Glutamatergic neuron (in vitro differentiated cells): ENCODE results near the gene DLG2. TPM values are rescaled to one million over a fixed set of nuclear protein-coding genes. Genes with fewer than 3 reads are reported as not detected.

Source experiments
- DNase-seq: peaks from one replicate; pipeline ENCODE4 v3.0.0; 2022
- H3K27ac Mint-ChIP-seq: one replicate; pipeline ENCODE4 v1.8.0; 2020; ENCODE audit warnings: mild to moderate bottlenecking, mixed read lengths, inconsistent platforms; ENCODE audit not compliant: unreplicated experiment
- H3K27me3 Mint-ChIP-seq: one replicate; pipeline ENCODE4 v1.8.0; 2020; ENCODE audit warnings: mild to moderate bottlenecking, moderate library complexity, mixed read lengths, inconsistent platforms; ENCODE audit not compliant: unreplicated experiment
- H3K36me3 Mint-ChIP-seq: one replicate; pipeline ENCODE4 v1.8.0; 2020; ENCODE audit warnings: mild to moderate bottlenecking, mixed read lengths, inconsistent platforms; ENCODE audit not compliant: unreplicated experiment
- H3K4me1 Mint-ChIP-seq: one replicate; pipeline ENCODE4 v1.8.0; 2020; ENCODE audit warnings: mild to moderate bottlenecking, low read depth, mixed read lengths, inconsistent platforms; ENCODE audit not compliant: unreplicated experiment
- H3K4me3 Mint-ChIP-seq: one replicate; pipeline ENCODE4 v1.8.0; 2020; ENCODE audit warnings: mild to moderate bottlenecking, mixed read lengths, inconsistent platforms; ENCODE audit not compliant: unreplicated experiment
- H3K9me3 Mint-ChIP-seq: one replicate; pipeline ENCODE4 v1.8.0; 2020; ENCODE audit warnings: mild to moderate bottlenecking, moderate library complexity, mixed read lengths, inconsistent platforms; ENCODE audit not compliant: unreplicated experiment
- total RNA-seq: library from RNA; stranded (reverse); fragmentation: NEBNext Ultra II Directional; extraction: Animal tissue kit (Norgen Biotek cat#: 25700); gene quantifications from one replicate; pipeline ENCODE4 v1.2.1, GENCODE V29; 2021; ENCODE audit not compliant: unreplicated experiment
- TF ChIP-seq, protein P1 (sequence below): fragments of 200-600 bp; sonication (generic); IDR thresholded peaks from one replicate; pipeline ENCODE4 v1.5.0; 2021; ENCODE audit not compliant: partially characterized antibody, unreplicated experiment

The DLG2 gene
- total RNA-seq, 1 donor from 2014 or later, result 2.9 TPM

- TF ChIP-seq, protein P1, sequence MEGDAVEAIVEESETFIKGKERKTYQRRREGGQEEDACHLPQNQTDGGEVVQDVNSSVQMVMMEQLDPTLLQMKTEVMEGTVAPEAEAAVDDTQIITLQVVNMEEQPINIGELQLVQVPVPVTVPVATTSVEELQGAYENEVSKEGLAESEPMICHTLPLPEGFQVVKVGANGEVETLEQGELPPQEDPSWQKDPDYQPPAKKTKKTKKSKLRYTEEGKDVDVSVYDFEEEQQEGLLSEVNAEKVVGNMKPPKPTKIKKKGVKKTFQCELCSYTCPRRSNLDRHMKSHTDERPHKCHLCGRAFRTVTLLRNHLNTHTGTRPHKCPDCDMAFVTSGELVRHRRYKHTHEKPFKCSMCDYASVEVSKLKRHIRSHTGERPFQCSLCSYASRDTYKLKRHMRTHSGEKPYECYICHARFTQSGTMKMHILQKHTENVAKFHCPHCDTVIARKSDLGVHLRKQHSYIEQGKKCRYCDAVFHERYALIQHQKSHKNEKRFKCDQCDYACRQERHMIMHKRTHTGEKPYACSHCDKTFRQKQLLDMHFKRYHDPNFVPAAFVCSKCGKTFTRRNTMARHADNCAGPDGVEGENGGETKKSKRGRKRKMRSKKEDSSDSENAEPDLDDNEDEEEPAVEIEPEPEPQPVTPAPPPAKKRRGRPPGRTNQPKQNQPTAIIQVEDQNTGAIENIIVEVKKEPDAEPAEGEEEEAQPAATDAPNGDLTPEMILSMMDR, result no peak
- no peak for DNase-seq
- no peaks in the 10 kb centered on the region for H3K9me3 Mint-ChIP-seq
- no peaks in the 10 kb centered on the region for H3K27me3 Mint-ChIP-seq
- H3K27ac Mint-ChIP-seq, result no peak overlapping the region
- no peaks in the 10 kb centered on the region for H3K36me3 Mint-ChIP-seq
- H3K4me1 Mint-ChIP-seq, result no peaks in the 10 kb centered on the region
- no peak overlapping the region for H3K4me3 Mint-ChIP-seq
Observed at GRCh38 chr11:84430661-84431060, 1196.5 kb downstream of the DLG2 start.

- peaks cover 2% of the 10 kb centered on the region for H3K4me1 Mint-ChIP-seq
- H3K27me3 Mint-ChIP-seq, result no peaks in the 10 kb centered on the region
- no peak overlapping the region for H3K4me3 Mint-ChIP-seq
- no peak overlapping the region for H3K27ac Mint-ChIP-seq
- TF ChIP-seq, protein P1, result no peak
- no peak for DNase-seq
- H3K9me3 Mint-ChIP-seq, result no peaks in the 10 kb centered on the region
- no peaks in the 10 kb centered on the region for H3K36me3 Mint-ChIP-seq
Observed at GRCh38 chr11:84425673-84426072, 1201.5 kb downstream of the DLG2 start.

DNA sequence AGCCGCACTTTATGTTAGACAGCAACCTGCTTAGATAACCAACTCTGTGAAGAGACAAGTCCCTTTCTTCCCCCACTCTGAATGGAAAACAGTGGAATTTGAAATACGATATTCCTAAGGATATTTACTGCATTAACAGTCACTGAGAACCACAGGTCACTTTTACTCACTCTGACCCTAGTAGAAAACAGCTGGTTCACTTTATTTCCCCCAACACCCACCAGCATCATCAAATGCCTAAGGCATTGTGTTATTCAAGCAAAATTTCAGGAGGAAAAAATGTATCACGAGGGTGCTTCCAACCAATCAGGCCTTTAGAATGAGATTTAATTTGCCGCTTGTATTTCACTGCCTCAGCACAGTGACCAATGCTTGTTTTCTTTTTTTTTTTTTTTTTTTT, 1206.9 kb downstream of the DLG2 start:
- H3K4me3 Mint-ChIP-seq, result no peak overlapping the region
- peaks cover 2% of the 10 kb centered on the region for H3K4me1 Mint-ChIP-seq
- TF ChIP-seq, protein P1, result no peak
- H3K27me3 Mint-ChIP-seq, result no peaks in the 10 kb centered on the region
- no peak for DNase-seq
- no peaks in the 10 kb centered on the region for H3K36me3 Mint-ChIP-seq
- H3K9me3 Mint-ChIP-seq, result no peaks in the 10 kb centered on the region
- H3K27ac Mint-ChIP-seq, result no peak overlapping the region

DNA sequence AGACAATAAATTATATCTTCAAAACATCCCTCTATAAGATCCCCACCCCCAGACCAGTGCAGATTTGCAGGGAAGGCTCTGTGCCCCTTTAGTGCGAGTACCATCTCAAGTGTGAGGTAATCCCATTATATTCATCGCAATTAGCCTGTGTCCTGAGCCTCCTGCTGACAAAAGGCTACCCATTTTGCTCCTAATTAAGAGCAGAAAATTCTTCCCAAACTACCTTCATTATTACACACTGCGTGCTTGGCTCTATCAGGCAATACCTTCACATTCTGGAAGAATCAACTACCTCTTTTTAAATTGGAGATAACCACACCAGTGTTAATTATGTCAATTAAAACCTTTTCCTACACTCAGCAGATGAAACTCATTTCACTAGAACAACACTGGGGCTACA, 1207.5 kb downstream of the DLG2 start:
- H3K9me3 Mint-ChIP-seq, result no peaks in the 10 kb centered on the region
- DNase-seq, result no peak
- H3K4me1 Mint-ChIP-seq, result peaks cover 2% of the 10 kb centered on the region
- H3K27me3 Mint-ChIP-seq, result no peaks in the 10 kb centered on the region
- TF ChIP-seq, protein P1, result no peak
- no peak overlapping the region for H3K27ac Mint-ChIP-seq
- H3K36me3 Mint-ChIP-seq, result no peaks in the 10 kb centered on the region
- H3K4me3 Mint-ChIP-seq, result no peak overlapping the region

GRCh38 chr11:84414920-84415319, 1212.2 kb downstream of the DLG2 start:
- Mint-ChIP-seq H3K9me3 (no peaks in the 10 kb centered on the region), H3K27ac (no peak overlapping the region), H3K4me1 (no peaks in the 10 kb centered on the region), H3K36me3 (no peaks in the 10 kb centered on the region), H3K4me3 (no peak overlapping the region), H3K27me3 (no peaks in the 10 kb centered on the region)
- no peak for DNase-seq
- TF ChIP-seq, protein P1, result no peak
